Thyroid gland (tissue), 4 donors: ENCODE measurements around the gene ARHGAP10. TPM values are rescaled to one million over a fixed set of nuclear protein-coding genes. Genes with fewer than 3 reads are reported as not detected.

Experiments
- DNase-seq, 2 donors: peaks; one replicate each; pipeline ENCODE4 v3.0.0-alpha.2; 2019
- H3K27ac ChIP-seq, 3 donors: fragments of 200-600 bp; sonication (generic); 1 replicate in 2 of 3; 2 replicates in 1 of 3; pipeline ENCODE4 v1.5.1; 2016 to 2019; ENCODE audit warnings: mild to moderate bottlenecking in 1 of 3, moderate library complexity in 1 of 3
- H3K27me3 ChIP-seq: fragments of 200-600 bp; sonication (generic); one replicate; pipeline ENCODE4 v1.5.1; 2019
- H3K36me3 ChIP-seq, 2 donors: fragments of 200-600 bp; sonication (generic); one replicate each; pipeline ENCODE4 v1.5.1; 2016 to 2019
- H3K4me1 ChIP-seq, 2 donors: fragments of 200-600 bp; sonication (generic); one replicate each; pipeline ENCODE4 v1.5.1; 2017 to 2019
- H3K4me3 ChIP-seq, 3 donors: fragments of 200-600 bp; sonication (generic); replicated peaks in 1 of 3; 1 replicate in 2 of 3; 2 replicates in 1 of 3; pipeline ENCODE4 v1.5.1; 2016; ENCODE audit warnings: mild to moderate bottlenecking in 1 of 3
- H3K9me3 ChIP-seq: fragments of 200-600 bp; sonication (generic); one replicate; pipeline ENCODE4 v1.5.1; 2017
- POLR2A ChIP-seq, 2 donors: fragments of 450-650 bp; IDR thresholded peaks; one replicate each; pipeline ENCODE4 v1.6.1; 2017; ENCODE audit warnings: antibody characterized with exemption in 2 of 2, mild to moderate bottlenecking in 2 of 2, moderate library complexity in 1 of 2
- WGBS, 2 donors: methylation state at CpG; one replicate each; pipeline ENCODE4 v1.1.5; 2017; 5-methylcytosine and 5-hydroxymethylcytosine counted together
- intact Hi-C: fragments of 100-400 bp; cut with DNase I; formaldehyde crosslinking; loops from one replicate; pipeline ENCODE4 v1.15.1; 2023
- total RNA-seq, 4 donors: library from RNA; depleted of rRNA; stranded (reverse); fragments of >200 nt; gene quantifications; one replicate each; pipeline ENCODE4 v1.2.3, GENCODE V29; 2016
- TF ChIP-seq, protein P1 (sequence below), 6 experiments: fragments of 200-600 bp in 3 of 6; fragments of 450-650 bp in 3 of 6; sonication (generic) in 3 of 6; IDR thresholded peaks; one replicate each; pipeline ENCODE4 v1.5.1; 2016 to 2019; ENCODE audit warnings: antibody characterized with exemption in 6 of 6, mild to moderate bottlenecking in 2 of 6, inconsistent platforms in 1 of 6, moderate library complexity in 1 of 6

The ARHGAP10 gene
- total RNA-seq, 4 donors from 2014 or later, result 39.5 to 78.4 (median 42.0) TPM

DNA sequence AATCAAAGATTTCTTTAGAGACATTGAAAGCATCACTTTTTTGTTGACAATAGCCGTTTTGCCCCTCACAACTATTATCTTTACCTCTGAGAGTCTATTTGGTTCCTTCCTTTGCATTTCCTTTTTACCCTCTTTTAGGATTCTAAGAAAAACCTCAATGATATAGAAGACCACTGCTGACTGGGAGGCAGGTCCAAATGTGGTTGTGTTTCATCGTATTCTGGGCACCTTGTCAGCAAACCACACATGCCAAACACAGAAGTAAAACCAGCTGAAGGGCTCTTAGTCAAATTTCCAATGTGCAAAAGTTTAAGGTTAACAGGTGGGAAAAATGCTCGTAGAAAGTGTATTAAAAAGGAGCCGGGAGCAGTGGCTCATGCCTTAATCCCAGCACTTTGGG, 42.8 kb upstream of the ARHGAP10 start:
- DNase-seq, result no peak
- Histone ChIP-seq H3K27ac (no peak overlapping the region), H3K9me3 (no peaks in the 10 kb centered on the region), H3K27me3 (no peaks in the 10 kb centered on the region), H3K36me3 (no peaks in the 10 kb centered on the region), H3K4me3 (no peak overlapping the region), H3K4me1 (no peaks in the 10 kb centered on the region)
- TF ChIP-seq, protein P1, sequence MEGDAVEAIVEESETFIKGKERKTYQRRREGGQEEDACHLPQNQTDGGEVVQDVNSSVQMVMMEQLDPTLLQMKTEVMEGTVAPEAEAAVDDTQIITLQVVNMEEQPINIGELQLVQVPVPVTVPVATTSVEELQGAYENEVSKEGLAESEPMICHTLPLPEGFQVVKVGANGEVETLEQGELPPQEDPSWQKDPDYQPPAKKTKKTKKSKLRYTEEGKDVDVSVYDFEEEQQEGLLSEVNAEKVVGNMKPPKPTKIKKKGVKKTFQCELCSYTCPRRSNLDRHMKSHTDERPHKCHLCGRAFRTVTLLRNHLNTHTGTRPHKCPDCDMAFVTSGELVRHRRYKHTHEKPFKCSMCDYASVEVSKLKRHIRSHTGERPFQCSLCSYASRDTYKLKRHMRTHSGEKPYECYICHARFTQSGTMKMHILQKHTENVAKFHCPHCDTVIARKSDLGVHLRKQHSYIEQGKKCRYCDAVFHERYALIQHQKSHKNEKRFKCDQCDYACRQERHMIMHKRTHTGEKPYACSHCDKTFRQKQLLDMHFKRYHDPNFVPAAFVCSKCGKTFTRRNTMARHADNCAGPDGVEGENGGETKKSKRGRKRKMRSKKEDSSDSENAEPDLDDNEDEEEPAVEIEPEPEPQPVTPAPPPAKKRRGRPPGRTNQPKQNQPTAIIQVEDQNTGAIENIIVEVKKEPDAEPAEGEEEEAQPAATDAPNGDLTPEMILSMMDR (IDR thresholded peaks at IDR 0.05), result no peak
- no peak for TF ChIP-seq POLR2A (IDR thresholded peaks at IDR 0.05)
- intact Hi-C loops, result no loop called here
- 62 to 83% methylated on average over 4 of the region's 4 CpGs for WGBS, 2 donors

DNA sequence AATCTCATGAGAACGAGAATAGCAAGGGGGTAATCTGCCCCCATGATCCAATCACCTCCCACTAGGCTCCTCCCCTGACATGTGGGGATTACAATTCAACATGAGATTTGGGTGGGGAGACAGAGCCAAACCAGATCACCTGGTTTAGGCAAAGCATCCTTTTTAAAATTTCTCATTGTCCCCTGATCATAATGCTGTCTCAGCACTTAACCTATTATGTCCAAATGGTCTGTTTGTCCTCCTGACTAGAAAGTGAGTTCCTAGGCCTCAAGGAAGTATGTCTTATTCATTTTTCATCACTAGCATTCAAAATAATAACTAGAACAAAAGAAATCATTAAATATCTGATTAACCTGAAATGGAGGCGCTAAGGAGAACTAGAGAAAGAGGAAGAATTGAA, 40.1 kb upstream of the ARHGAP10 start:
- Histone ChIP-seq H3K27ac (no peak overlapping the region), H3K27me3 (no peaks in the 10 kb centered on the region), H3K36me3 (no peaks in the 10 kb centered on the region), H3K4me1 (no peaks in the 10 kb centered on the region), H3K9me3 (no peaks in the 10 kb centered on the region), H3K4me3 (no peak overlapping the region)
- no peak for DNase-seq
- TF ChIP-seq, protein P1 (IDR thresholded peaks at IDR 0.05), result no peak
- TF ChIP-seq POLR2A (IDR thresholded peaks at IDR 0.05), result no peak
- intact Hi-C loops, result no loop called here
- 84 to 85% methylated on average over 2 of the region's 2 CpGs for WGBS, 2 donors

DNA sequence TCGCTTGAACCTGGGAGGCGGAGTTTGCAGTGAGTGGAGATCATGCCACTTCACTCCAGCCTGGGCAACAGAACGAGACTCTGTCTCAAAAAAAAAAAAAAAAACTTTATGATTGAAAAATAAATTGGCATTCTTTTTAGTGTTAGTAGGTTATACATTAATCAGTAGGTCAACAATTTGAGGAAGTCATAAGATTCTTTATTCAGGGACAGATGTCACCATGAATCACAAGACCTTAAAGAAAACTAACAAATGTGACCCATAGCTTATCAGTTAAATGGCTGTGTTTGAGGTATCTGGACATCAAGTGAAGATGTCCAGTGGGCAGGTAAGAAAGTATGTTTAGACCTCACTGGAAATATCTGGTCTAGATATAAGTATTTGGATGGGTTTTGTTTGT, 38.7 kb upstream of the ARHGAP10 start:
- Histone ChIP-seq H3K4me1 (no peaks in the 10 kb centered on the region), H3K27me3 (no peaks in the 10 kb centered on the region), H3K4me3 (no peak overlapping the region), H3K36me3 (no peaks in the 10 kb centered on the region), H3K9me3 (no peaks in the 10 kb centered on the region), H3K27ac (no peak overlapping the region)
- no peak for DNase-seq
- TF ChIP-seq, protein P1 (IDR thresholded peaks at IDR 0.05), result no peak
- no peak for TF ChIP-seq POLR2A (IDR thresholded peaks at IDR 0.05)
- WGBS, 2 donors, result 89 to 92% methylated on average over 3 of the region's 3 CpGs
- intact Hi-C loops, result no loop called here

DNA sequence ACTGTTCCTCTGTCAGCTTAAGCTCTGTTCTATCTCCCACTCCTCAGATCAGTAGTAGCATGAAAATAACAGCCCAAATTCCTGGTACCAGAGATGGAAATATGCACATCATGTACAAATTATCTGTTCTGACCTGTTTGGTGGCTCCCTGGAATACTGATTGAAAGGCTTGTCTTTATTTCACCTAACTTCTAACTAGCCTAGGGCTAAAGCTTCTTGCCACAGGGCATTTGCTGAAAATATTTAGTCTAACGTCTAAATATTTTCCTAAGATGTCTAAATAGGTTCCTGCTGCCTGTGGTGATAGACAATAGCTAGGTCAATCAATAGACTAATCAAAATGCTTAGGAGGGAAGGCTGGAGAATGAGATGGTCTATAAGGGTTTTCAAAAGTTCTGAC, 35.0 kb upstream of the ARHGAP10 start:
- H3K27me3 ChIP-seq, result no peaks in the 10 kb centered on the region
- intact Hi-C loops, result no loop called here
- H3K4me1 ChIP-seq, result no peaks in the 10 kb centered on the region
- H3K27ac ChIP-seq, result no peak overlapping the region
- TF ChIP-seq, protein P1 (IDR thresholded peaks at IDR 0.05), result no peak
- TF ChIP-seq POLR2A (IDR thresholded peaks at IDR 0.05), result no peak
- no peak overlapping the region for H3K4me3 ChIP-seq
- DNase-seq, result no peak
- no peaks in the 10 kb centered on the region for H3K36me3 ChIP-seq
- WGBS, 2 donors, result 69 to 84% methylated on average over 1 of the region's 1 CpG
- H3K9me3 ChIP-seq, result no peaks in the 10 kb centered on the region

DNA sequence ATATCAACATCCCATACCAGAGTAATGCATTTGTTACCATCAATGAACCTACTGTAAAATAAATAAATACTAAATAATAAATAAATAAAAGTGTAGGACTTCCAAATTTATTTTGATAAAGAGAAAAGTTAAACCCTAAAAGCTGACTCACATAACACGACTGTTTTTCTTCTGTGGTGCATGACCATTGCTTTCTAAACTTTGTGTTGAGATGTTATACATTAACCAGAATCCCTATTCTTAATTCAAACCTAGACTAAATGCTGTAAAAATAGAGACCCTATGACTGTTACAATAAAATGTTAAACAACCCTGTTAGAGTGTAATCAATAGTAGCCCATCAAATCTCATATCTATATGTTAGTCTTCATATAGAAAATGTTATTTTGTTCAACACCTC, 27.0 kb upstream of the ARHGAP10 start:
- DNase-seq, result no peak
- intact Hi-C loops, result no loop called here
- WGBS, 2 donors, result 84 to 87% methylated on average over 1 of the region's 1 CpG

More for the DNA sequence above, 27.0 kb upstream of the ARHGAP10 start:
- no peaks in the 10 kb centered on the region for H3K4me1 ChIP-seq
- H3K4me3 ChIP-seq, result no peak overlapping the region
- no peaks in the 10 kb centered on the region for H3K36me3 ChIP-seq
- no peak for TF ChIP-seq POLR2A (IDR thresholded peaks at IDR 0.05)
- TF ChIP-seq, protein P1 (IDR thresholded peaks at IDR 0.05), result no peak
- no peaks in the 10 kb centered on the region for H3K9me3 ChIP-seq
- H3K27me3 ChIP-seq, result no peaks in the 10 kb centered on the region
- no peak overlapping the region for H3K27ac ChIP-seq
